Transverse colon (tissue), 4 donors: Measurements from ENCODE around the gene AKT3. TPM values are rescaled to one million over a fixed set of nuclear protein-coding genes. Genes with fewer than 3 reads are reported as not detected.

ENCODE experiments used
- DNase-seq: peaks from one replicate; pipeline ENCODE4 v3.0.0-alpha.2; 2019
- H3K27ac ChIP-seq, 4 donors: fragments of 200-600 bp; sonication (generic); 2 replicates each; pipeline ENCODE4 v1.5.1; 2016 to 2018; ENCODE audit warnings: inconsistent platforms in 4 of 4
- H3K27me3 ChIP-seq: fragments of 200-600 bp; sonication (generic); 2 replicates; pipeline ENCODE4 v1.5.1; 2017; ENCODE audit warnings: inconsistent platforms
- H3K36me3 ChIP-seq, 4 donors: fragments of 200-600 bp; sonication (generic); 2 replicates each; pipeline ENCODE4 v1.5.1; 2017 to 2019; ENCODE audit warnings: inconsistent platforms in 4 of 4
- H3K4me1 ChIP-seq, 4 donors: fragments of 200-600 bp; sonication (generic); 2 replicates each; pipeline ENCODE4 v1.5.1; 2017 to 2020; ENCODE audit warnings: inconsistent platforms in 4 of 4
- H3K4me3 ChIP-seq, 4 donors: fragments of 200-600 bp; sonication (generic); 1 replicate in 1 of 4; 2 replicates in 3 of 4; pipeline versions ENCODE4 v1.5.1 to v1.6.1; 2017 to 2019; ENCODE audit warnings: inconsistent platforms in 4 of 4
- H3K9me3 ChIP-seq, 2 donors: fragments of 200-600 bp; sonication (generic); 2 replicates each; pipeline ENCODE4 v1.5.1; 2017 to 2019; ENCODE audit warnings: inconsistent platforms in 2 of 2
- EP300 ChIP-seq: sonication (generic); formaldehyde crosslinking; IDR thresholded peaks from one replicate; pipeline ENCODE4 v1.6.1; 2017; ENCODE audit warnings: antibody characterized with exemption, low read depth
- POLR2A ChIP-seq: fragments of 450-650 bp; IDR thresholded peaks from one replicate; pipeline ENCODE4 v1.6.1; 2016; ENCODE audit warnings: antibody characterized with exemption, mild to moderate bottlenecking, moderate library complexity
- POLR2AphosphoS5 ChIP-seq, 3 donors: sonication (generic); formaldehyde crosslinking; IDR thresholded peaks; one replicate each; pipeline ENCODE4 v1.6.1; 2016; ENCODE audit warnings: antibody characterized with exemption in 3 of 3
- WGBS, 2 donors: methylation state at CpG; one replicate each; pipeline ENCODE4 v1.1.5; 2018; ENCODE audit warnings: low coverage in 1 of 2; 5-methylcytosine and 5-hydroxymethylcytosine counted together
- in situ Hi-C, 4 donors: fragments of 200-750 bp; cut with MboI; loops; one replicate each; pipeline versions ENCODE4 v1.15.0 to v1.15.1; 2017; ENCODE audit warnings: low sequenced_read_pairs in 3 of 4, low pct_ligation_motif_present in 1 of 4, low pct_unique_long_range_greater_than_20kb in 1 of 4
- intact Hi-C: fragments of 100-400 bp; cut with DNase I; formaldehyde crosslinking; loops from one replicate; pipeline ENCODE4 v1.15.1; 2023; ENCODE audit warnings: low total_unique reads
- total RNA-seq, 4 donors: library from RNA; depleted of rRNA; stranded (reverse); fragments of >200 nt; gene quantifications; one replicate each; pipeline ENCODE4 v1.1.0, GENCODE V29; 2016
- TF ChIP-seq, protein P1 (sequence below), 5 experiments: fragments of 200-600 bp in 3 of 5; fragments of 450-650 bp in 2 of 5; sonication (generic) in 3 of 5; IDR thresholded peaks; 1 replicate in 2 of 5; 2 replicates in 3 of 5; pipeline ENCODE4 v1.5.1; 2016 to 2017; ENCODE audit warnings: antibody characterized with exemption in 5 of 5, inconsistent platforms in 3 of 5, mild to moderate bottlenecking in 2 of 5, moderate library complexity in 1 of 5

The AKT3 gene
- total RNA-seq, 4 donors from 2014 or later, result 9.8 to 27.2 (median 19.4) TPM

- peaks cover 0 to 10% (median 0%) of the 10 kb centered on the region in 4 donors for H3K4me1 ChIP-seq
- in situ Hi-C loops, result no loop called here
These were observed 127.0 kb downstream of the AKT3 start for GRCh38 chr1:243723050-243723449.

DNA sequence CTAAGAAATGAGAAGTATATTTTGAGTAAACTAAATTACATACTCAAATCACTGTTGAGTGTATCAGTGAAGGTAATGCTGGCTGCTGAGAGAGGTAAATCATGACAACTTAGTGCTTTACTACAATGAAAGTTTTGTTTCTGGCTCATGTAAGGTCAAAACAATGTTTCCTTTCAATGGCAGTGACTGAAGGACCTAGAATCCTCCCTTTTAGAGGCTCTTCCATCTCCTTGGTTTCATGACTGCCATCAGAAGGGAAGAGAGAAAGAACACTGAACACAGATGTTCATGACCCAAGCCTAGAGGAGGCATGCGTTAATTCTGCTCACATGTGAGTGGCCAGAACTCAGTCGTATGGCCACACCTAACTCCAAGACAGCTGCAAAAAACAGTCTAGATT lies 130.6 kb downstream of the AKT3 start:
- Histone ChIP-seq H3K9me3 (no peaks in the 10 kb centered on the region), H3K4me1 (peaks cover 0 to 17% (median 0%) of the 10 kb centered on the region in 4 donors), H3K4me3 (no peak overlapping the region), H3K27me3 (no peaks in the 10 kb centered on the region), H3K36me3 (no peaks in the 10 kb centered on the region), H3K27ac (no peak overlapping the region)
- in situ Hi-C loops (no loop called here), intact Hi-C loops (no loop called here)
- TF ChIP-seq EP300 (no peak), POLR2AphosphoS5 (IDR thresholded peaks at IDR 0.05) (no peak), POLR2A (no peak)
- TF ChIP-seq, protein P1, sequence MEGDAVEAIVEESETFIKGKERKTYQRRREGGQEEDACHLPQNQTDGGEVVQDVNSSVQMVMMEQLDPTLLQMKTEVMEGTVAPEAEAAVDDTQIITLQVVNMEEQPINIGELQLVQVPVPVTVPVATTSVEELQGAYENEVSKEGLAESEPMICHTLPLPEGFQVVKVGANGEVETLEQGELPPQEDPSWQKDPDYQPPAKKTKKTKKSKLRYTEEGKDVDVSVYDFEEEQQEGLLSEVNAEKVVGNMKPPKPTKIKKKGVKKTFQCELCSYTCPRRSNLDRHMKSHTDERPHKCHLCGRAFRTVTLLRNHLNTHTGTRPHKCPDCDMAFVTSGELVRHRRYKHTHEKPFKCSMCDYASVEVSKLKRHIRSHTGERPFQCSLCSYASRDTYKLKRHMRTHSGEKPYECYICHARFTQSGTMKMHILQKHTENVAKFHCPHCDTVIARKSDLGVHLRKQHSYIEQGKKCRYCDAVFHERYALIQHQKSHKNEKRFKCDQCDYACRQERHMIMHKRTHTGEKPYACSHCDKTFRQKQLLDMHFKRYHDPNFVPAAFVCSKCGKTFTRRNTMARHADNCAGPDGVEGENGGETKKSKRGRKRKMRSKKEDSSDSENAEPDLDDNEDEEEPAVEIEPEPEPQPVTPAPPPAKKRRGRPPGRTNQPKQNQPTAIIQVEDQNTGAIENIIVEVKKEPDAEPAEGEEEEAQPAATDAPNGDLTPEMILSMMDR (IDR thresholded peaks at IDR 0.05), result no peak
- no peak for DNase-seq
- 90 to 100% methylated on average over 1 to 2 of the region's 2 CpGs for WGBS, 2 donors

More at GRCh38 chr1:243723050-243723449, 127.0 kb downstream of the AKT3 start:
- Histone ChIP-seq H3K9me3 (no peaks in the 10 kb centered on the region), H3K27ac (no peak overlapping the region), H3K4me3 (no peak overlapping the region), H3K36me3 (no peaks in the 10 kb centered on the region), H3K27me3 (no peaks in the 10 kb centered on the region)
- WGBS, 2 donors, result 84 to 86% methylated on average over 3 of the region's 3 CpGs
- intact Hi-C loops, result no loop called here
- no peak for DNase-seq
- TF ChIP-seq EP300, result no peak
- TF ChIP-seq, protein P1 (IDR thresholded peaks at IDR 0.05), result no peak
- TF ChIP-seq POLR2AphosphoS5 (IDR thresholded peaks at IDR 0.05), result no peak
- TF ChIP-seq POLR2A, result no peak

DNA sequence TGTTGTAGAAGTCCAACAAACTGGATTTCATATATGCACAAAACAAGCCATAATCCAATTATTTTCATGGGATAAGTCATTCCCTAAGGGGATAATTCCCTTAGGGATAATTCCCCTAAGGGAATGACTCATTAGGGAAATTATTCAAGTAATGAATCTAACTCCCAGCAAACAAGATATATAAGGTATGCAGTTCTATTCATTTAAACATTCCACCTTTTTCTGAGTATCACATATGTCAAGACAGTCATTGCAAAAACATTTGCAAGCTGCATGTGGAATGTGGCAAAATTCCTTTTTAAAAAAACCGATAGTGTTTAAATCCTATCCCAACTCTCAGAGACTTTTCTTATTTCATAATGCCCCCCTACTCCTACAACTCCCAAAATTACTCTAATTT lies 131.2 kb downstream of the AKT3 start:
- 86 to 100% methylated on average over 1 of the region's 1 CpG for WGBS, 2 donors
- in situ Hi-C loops, result no loop called here
- peaks cover 0 to 21% (median 0%) of the 10 kb centered on the region in 4 donors for H3K4me1 ChIP-seq

DNA sequence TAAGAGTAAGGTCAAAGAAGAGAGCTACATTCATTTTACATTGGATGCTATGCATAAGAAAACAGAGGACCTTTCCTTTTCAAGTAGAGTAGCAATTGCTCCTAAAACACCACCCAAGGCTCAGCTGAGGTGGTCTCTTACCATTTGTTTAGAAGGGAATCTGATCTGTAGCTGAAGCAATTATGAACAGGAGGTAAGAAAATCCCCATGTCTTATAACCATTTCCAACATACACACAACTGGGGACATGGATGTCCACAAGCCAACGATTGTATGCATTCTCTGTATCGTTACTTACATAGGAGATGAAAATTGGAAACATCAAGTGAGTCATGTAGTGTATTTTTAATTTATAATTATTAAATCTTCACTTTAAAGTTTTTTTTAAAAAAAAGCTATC lies 132.0 kb downstream of the AKT3 start:
- intact Hi-C loops, result no loop called here
- Histone ChIP-seq H3K27ac (no peak overlapping the region), H3K4me1 (peaks cover 0 to 26% (median under 1%) of the 10 kb centered on the region in 4 donors), H3K36me3 (no peaks in the 10 kb centered on the region), H3K27me3 (no peaks in the 10 kb centered on the region), H3K4me3 (no peak overlapping the region), H3K9me3 (no peaks in the 10 kb centered on the region)
- WGBS, 2 donors, result 95 to 96% methylated on average over 2 of the region's 2 CpGs
- TF ChIP-seq, protein P1 (IDR thresholded peaks at IDR 0.05), result no peak
- no peak for TF ChIP-seq EP300
- TF ChIP-seq POLR2A, result no peak
- TF ChIP-seq POLR2AphosphoS5 (IDR thresholded peaks at IDR 0.05), result no peak
- no peak for DNase-seq
- in situ Hi-C loops, result no loop called here

More for the DNA sequence above, 131.2 kb downstream of the AKT3 start:
- Histone ChIP-seq H3K27ac (no peak overlapping the region), H3K36me3 (no peaks in the 10 kb centered on the region), H3K4me3 (no peak overlapping the region), H3K27me3 (no peaks in the 10 kb centered on the region), H3K9me3 (no peaks in the 10 kb centered on the region)
- TF ChIP-seq POLR2A, result no peak
- TF ChIP-seq, protein P1 (IDR thresholded peaks at IDR 0.05), result no peak
- TF ChIP-seq POLR2AphosphoS5 (IDR thresholded peaks at IDR 0.05), result no peak
- no peak for TF ChIP-seq EP300
- no peak for DNase-seq
- intact Hi-C loops, result no loop called here
